ENCODE data around the gene TEX22.

The TEX22 gene

DNA sequence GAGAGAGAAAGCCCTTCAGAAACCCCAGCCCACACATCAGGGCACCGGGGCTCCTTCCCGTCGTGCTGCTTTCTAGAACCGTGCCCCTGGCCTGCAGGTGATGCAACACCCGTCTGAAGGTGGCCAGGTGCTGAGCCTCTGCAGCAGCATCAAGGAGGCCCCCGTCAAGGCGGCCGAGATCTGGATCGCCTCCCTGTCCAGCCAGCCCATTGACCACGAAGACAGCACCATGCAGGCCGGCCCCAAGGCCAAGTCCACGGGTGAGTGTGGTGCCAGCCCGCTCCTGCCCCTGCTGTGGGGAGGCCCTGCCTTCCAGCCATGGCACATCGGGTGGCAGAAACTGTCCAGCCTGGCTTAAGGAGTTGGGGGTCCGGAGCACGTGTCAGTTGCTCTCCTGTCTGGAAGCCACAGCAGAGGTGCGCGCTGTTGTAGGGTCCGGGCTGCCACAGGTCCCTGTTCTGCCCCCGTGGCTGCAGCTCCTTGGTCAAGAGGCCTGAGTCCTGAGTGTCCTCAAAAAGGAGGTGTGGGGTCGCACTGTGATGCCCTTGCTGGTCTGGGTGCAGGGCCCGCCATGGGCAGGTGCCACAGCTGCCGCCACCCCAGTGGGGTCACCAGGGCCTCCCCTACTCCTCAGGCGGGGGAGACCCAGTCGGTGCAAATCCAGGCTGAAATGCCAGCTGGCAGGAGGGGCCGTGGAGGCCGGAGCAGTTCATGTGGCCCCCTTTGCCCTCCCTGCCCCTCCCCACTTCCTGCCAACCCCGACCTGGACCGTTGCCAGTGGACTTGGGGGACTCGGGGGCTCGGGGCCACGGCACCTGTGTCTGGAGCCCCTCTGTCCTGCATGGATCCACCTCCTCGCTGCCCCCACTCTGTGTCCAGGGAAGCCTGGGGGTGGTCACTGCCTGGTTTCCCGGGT, 31.0 kb upstream of the TEX22 start:
- DNase-seq = no peak

DNA sequence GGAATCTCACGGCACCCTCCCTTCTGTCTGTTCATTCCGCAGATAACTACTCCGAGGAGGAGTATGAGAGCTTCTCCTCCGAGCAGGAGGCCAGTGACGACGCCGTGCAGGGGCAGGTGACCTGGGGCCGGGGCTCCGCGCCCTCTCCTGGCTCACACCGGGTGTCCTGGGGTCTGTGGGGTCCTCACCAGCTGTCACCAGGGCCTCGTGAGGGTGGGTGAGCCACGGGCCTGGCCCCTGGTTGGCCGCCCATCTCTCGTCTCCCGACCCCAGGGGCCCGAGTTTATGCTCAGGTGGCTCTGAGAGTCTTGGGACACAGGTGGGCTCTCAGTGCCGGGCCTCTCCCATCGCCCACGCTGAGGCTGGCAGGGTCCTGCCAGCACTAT, 30.3 kb upstream of the TEX22 start:
- no peak for DNase-seq

DNA sequence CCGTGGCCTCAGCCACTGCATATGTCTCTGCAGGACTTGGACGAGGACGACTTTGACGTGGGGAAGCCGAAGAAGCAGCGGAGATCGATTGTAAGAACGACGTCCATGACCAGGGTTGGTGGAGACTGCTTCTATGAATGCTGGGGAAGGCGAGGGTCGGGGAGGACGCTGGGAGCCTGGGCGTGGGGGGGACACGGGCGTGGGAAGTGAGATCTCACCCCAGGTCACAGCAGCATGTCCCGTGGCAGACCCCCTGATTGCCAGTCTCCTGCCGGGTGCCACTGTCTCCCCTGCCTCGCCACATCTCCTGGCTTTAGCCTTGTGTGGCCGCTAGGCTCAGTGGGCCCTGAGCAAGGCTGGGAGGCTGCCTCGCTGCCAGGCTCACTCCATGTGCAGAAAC, 29.9 kb upstream of the TEX22 start:
- DNase-seq = no peak

DNA sequence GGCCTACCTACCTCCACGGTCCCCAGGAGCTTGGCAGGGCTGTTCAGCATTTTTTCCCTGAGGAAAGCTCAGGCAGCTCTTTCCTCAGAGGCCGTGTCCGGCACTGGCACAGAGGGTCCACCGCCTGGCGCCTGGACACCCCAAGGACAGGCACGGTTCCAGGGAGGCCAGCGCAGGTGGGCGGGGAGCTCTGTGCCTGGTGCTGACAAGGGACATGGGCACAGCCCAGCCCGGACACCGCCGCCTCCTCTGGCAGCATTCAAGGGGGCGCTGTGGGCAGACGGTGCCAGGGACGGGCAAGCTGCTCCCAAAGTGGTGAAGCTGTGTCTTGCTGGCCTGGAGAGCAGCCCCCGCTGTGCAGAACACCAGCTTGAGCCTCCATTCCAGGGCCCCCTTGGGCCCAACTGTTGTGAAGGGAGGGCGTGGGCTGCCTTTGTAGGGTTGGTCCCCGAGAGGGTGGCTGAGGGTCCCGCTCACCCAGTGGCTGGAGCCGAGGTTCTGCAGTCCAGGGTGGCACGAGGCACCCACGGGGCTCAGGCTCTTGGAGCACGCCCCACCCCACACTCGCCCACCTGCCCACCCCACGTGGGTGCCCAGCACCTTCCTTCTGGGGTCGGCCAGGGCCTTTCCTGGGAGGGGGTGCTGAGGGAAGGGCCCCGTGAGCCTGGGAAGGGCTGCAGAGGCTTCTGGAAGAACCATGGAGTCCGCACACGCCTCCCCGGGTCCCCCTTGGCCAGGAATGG, 29.3 kb upstream of the TEX22 start:
- no peak for DNase-seq

DNA sequence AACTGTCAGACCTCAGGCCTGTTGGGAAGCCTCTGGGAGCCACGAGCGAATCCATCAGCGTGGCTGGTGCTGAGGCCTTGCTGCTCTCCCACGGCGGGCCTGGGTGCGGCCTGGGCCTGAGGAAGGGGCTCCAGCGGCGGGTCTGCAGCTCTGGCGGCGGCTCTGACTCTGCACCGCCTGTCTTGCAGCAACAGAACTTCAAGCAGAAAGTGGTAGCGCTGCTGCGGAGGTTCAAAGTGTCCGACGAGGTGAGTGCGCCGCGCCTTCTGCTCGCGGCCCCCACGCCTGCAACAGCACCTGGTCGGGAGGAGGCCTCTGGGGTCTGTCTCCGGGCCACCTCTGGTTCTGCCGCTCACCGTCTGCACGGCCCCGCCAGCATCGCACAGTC, 28.7 kb upstream of the TEX22 start:
- no peak for DNase-seq

DNA sequence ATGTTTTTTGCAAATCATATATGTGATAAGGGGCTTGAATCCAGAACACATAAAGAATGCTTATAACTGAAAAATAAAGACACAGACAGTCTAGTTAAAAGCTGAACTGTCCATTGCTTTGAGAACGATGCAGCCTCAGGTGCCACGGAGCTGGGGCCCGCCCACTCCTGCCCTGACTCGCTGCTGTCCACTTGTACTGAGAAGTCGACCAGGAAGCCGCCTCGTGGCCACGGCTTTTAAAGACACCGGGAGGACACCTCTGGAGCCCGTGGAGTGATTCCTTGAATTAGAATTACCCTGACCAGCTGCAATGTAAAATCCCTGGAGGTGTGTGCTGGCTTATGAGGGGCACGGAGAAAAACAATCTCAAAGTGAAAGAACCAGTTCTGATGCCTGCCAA, 23.9 kb upstream of the TEX22 start:
- DNase-seq = no peak

DNA sequence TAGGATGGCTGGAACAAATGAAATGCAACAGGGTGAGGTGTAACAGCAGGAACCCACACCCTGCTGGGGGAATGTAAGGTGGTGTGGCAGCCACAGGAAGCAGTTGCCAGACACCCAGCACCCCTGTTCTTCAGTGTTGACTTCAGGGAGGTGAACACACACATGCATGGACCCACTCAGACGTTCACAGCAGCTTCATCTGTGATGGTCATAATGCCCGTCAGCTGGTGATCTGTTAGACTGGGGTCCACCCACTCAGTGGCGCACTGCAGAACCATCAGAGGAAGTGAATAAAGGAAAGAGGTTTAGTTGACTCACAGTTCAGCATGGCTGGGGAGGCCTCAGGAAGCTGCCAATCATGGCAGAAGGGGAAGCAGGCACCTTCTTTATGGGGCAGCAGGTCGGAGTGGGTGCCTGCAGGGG, 22.7 kb upstream of the TEX22 start:
- DNase-seq = no peak

DNA sequence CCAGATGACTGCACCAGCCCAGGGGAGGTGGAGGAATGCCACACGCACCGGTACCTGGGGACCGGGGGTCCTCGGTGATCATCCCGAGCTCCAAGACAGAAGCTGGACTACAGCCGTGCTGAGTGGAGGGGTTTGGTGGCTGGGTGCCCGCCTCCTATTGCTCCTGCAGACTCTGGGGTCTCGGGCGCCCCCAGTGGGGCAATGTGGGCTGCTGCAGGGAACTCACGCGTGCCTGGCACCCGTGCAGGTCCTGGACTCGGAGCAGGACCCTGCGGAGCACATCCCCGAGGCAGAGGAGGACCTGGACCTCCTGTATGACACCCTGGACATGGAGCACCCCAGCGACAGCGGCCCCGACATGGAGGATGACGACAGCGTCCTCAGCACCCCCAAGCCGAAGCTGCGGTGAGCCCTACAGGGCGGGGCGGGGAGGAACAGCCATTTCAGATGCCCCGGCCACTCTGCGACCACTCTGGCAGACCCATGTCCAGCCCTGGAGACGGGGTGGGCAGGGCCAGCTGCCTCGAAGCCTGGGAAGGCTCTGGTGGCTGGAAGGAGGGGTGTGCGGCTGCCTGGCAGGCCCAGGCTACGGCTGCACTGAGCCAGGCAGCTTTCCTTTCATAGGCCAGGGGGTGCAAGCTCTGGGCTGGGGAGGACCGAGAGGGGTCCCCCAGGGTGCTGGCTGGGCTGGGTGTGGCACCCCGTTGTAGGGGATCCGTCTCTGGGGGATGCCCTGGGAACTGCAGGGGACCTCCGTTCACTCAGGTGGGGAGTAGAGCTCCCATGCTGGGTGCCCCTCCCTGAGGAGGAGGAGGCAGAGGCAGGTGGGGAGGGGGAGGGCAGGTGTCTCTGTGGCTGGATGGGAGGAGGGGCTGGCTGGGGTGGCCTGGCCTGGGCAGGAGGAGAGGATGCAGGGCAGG, 21.6 kb upstream of the TEX22 start:
- no peak for DNase-seq

DNA sequence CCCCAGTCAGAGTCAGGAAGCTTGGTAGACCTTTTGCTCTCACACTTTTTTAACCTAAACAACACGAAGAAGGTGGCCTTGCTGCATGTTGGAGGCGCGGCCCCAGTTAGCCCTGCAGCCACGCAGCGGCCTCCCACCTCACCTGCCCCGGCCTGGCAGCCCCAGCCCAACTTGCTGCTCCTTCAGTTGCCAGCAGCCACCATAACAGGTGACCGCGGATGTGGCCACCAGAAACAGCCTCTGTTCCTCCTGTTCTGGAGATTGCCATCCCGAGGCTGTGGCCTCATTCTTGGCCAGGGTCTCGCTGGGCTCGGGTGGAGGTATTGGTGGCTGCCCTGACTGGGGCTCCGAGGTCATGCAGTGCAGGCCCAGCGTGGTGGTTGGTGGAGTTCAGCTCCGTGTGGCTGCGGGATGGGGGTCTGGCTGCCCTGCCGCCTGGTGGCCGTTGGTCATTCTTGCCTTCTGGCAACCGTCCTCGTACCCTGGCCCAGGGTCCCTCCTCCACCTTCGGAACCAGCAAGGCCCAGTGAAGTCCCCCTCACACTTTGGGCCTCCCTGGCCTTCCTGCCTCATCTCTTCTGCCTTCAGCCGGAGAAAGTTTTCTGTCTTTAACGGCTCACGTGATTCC, 20.7 kb upstream of the TEX22 start:
- DNase-seq = no peak

DNA sequence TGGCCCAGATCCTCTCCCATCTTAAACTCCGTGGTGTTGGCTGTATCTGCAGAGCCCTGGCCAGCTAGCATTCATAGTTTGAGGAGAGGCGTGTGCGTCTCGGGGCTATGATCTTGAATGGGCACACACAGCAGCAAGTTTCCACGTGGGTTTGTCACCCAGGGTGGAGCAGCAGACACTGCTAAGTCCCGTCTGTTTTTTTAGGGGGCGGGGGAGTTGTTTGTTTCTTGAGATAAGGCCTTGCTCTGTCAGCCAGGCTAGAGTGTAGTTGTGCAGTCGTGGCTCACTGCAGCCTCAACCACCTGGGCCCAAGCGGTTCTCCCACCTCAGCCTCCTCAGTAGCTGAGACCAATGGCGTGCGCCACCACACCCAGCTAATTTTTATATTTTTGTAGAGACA, 20.1 kb upstream of the TEX22 start:
- no peak for DNase-seq

DNA sequence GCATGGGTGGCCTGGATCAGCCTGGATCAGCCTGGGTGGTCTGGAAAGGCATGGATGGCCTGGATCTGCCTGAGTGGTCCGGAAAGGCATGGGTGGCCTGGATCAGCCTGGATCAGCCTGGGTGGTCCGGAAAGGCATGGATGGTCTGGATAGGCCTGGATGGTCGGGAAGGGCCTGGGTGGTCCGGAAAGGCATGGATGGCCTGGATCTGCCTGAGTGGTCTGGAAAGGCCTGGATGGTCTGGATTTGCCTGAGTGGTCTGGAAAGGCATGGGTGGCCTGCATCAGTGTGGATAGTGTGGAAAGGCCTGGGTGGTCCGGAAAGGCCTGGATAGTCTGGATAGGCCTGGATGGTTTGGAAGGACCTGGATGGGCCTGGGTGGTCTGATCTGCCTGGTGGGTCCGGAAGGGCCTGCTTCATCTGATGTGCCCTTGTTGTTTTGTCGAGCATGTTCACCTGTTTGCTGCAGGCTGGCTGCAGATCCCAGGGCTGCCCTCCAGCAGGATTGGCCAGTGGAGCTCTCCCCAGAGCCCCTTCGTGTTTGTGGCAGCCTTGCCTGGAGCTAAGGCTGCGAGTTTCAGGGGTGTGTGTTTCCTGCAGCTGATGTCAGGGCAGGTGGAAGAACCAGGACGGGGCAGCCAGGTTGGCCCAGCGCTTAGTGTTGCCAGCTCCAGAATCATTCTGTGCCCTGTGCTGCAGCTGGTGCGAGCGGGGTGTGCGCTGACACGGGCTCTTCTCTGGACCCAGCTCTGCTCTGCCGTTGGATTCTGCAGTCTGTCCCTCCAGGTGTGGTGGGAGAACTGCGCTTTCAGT, 19.3 kb upstream of the TEX22 start:
- no peak for DNase-seq

DNA sequence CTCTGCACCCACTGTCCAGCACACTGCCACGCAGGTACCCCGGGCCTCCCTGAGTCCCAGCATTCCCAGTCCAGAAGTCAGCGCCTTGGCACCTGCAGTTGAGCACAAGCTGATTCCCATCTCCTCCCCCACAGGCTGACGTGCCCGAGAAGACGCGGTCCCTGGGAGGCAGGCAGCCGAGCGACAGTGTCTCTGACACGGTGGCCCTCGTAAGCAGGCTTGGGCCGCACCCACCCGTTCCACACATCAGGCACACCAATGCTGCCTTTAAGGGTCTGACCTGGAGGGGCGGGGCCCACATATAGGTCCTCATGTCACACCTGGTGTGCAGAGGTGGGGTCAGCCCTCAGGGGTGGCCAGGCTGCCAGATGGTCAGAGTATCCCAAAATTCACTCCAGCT, 18.4 kb upstream of the TEX22 start:
- DNase-seq = no peak

DNA sequence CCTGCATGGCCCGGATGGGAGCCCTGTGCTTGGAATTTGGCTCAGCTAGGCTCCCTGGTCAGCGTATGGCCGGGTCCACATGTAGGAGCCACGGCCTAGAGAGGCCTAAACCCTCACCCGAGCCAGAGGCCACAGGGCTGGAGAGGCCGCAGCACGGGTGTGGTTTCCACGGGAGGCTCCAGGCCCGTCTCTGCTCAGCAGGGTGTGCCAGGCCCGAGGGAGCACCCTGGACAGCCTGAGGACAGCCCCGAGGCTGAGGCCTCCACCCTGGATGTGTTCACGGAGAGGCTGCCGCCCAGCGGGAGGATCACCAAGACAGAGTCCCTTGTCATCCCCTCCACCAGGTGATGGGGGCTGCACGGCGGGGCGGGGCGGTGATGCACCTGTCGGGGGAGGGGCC, 17.6 kb upstream of the TEX22 start:
- no peak for DNase-seq

DNA sequence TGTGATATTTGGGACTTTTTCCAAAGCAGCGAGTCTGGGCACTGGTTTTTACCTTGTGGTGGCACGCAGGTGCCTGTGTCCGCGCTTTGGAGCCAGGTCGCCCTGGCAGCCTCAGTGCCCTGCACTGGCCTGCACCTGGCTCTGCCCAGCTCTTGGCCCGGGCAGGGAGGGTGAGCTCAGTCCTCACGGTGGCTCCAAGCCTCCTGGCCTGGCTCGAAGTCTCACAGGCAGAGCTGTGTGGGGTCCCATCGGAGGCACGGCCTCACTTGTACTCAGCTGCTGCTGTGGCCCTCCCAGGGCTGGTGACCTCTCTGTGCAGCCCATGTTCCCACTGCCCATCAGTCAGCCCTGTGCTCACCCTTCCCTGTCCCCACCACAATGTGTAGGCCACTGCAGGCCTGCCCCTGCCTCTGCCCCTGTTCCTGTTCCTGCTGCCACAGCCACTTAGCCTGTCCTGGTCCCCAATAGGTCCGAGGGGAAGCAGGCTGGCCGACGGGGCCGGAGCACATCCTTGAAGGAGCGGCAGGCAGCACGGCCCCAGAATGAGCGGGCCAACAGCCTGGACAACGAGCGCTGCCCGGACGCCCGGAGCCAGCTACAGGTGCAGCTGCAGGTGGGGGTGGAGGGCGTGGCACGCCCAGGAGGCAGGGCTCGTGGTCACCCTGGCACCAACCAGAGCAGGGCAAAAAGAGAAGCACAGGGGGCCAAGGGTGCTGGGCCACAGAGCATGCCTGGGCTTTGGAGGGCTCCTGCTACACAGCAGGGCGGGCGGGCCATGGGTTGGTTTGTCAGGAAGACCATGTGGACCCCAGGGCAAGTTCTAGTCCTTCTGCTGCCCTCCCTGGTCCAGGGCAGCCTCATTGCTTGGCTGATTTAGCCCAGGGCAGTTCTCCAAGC, 16.6 kb upstream of the TEX22 start:
- DNase-seq = no peak

DNA sequence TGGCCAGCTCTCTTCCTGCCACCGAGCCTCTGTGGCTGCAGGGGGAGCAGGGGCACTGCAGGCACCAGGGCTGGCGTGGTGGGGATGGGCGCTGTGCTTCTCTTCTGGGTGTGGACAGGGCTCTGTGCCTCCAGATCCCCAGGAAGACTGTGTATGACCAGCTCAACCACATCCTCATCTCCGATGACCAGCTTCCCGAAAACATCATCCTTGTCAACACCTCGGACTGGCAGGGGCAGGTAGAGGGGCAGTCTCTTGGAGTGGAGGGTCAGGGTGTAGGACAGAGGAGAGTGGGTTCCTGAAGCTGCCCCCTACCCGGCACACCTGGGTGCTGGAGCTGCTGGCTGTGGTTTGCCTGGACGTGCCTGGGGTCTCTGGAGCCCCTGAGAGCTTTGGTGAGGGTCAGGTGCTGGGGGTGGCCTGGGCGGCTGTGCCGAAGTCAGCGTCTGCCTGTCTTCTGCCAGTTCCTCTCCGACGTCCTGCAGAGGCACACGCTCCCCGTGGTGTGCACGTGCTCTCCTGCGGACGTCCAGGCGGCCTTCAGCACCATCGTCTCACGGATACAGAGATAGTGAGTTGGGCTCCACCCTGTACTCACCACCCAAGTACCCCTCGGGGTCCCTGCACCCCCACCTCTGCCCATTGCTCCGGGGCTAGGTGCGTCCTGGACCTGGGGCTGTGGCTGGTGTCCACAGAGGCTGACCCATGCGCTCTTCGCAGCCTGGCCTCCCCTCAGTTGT, 15.8 kb upstream of the TEX22 start:
- DNase-seq = no peak

DNA sequence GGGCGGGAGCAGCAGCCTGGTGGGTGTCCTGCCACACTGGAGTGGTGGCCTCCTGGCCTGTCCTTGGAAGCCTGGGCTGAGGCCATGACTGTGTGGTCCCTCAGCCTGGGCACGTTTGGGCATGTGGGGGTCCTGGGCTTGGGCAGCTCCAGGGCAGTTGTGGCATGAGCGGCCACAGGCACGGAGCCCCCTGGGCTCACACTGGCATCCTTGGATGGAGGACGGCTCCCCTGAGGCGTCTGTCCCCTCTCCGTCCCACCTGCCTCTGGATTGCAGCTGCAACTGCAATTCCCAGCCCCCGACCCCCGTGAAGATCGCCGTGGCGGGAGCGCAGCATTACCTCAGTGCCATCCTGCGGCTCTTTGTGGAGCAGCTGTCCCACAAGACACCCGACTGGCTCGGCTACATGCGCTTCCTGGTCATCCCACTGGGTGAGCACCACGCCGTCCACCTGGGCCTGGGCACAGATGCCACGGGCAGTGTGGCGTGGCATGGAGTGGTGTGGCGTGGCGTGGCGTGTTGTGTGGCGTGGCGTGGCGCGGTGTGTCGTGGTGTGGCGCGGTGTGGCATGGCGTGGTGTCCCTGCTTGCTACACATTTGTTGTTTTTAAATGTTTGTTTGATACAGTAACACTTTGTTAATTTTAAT, 15.1 kb upstream of the TEX22 start:
- DNase-seq = no peak

DNA sequence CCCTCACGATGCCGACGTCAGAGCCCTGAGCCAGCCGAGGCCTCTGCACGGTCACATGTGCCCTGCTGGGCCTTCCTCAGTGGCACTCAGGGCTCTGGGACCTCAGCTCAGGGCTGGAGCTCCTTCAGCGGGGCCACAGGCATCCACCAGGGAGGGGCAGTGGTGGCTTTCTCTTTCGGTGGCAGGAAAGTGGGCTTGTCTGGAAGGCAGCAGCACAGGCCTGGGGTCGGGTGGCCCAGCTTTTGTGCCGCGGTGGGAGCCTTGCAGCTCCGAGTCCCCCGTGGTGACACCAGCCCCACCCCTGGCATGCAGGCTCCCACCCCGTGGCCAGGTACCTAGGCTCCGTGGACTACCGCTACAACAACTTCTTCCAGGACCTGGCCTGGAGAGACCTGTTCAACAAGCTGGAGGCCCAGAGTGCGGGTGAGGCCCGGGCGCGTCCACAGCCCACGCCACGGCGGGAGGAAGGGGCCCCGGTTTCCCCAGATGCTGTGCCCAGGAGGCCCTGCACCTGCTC, 14.2 kb upstream of the TEX22 start:
- DNase-seq = no peak

DNA sequence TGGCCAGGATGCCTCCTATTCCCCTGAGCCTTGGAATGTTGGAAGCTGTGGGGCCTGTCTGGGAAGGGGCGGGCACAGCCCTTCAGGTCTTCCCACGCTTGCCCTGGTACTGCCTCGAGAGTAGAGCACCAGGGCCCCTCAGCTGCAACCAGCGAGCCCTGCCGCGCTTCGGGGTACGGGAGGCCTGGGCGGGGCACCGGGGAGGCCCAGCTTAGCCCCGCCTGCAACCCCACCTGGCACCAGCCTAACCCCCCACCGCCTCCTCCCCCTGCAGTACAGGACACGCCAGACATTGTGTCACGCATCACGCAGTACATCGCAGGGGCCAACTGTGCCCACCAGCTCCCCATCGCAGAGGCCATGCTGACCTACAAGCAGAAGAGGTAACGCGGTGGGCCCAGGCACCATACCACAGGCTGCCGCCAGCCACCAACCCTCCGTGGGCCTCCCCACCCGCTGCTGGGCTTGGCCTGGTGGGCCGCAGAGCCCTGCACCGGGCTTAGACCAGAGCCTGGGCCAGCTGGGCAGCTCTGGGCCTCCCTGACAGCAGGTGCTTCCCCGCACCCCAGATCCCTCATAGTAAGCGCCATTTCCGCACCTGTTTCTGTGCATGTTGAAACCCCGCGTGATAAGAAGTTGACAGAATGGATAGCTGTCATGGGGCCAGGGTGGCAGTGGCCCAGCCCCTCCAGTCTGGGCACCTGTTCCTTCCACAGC, 13.6 kb upstream of the TEX22 start:
- no peak for DNase-seq

DNA sequence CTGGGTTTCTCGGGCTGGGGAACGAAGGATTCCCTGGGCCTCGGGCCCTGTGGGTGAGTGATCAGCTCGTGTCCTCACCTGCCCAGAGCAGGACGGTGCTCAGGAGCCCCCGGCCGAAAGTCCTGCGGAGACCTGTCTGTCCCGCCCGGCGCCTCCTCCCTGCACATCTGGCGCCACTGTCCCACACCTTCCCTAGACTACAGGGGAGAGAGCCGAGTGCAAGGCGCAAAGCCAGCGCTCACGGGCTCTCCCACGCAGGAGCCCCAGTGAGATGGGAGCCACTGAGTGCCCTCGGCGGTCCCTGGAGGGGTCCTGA, 13.1 kb upstream of the TEX22 start:
- DNase-seq = no peak

Measured in DMS79 (cell line).